HEK293 (cell line): ENCODE data around the gene SLC1A1.

ENCODE experiments used
- MYNN ChIP-seq: fragments of 450-650 bp; formaldehyde crosslinking; IDR thresholded peaks from 2 replicates; pipeline ENCODE4 v1.5.1; 2016; ENCODE audit warnings: missing biosample characterization, missing genetic modification characterization, borderline replicate concordance
- OSR2 ChIP-seq: fragments of 450-650 bp; formaldehyde crosslinking; IDR thresholded peaks from 2 replicates; pipeline ENCODE4 v1.5.1; 2016; ENCODE audit warnings: missing biosample characterization, missing genetic modification characterization
- SCRT2 ChIP-seq: fragments of 450-650 bp; formaldehyde crosslinking; IDR thresholded peaks from 2 replicates; pipeline ENCODE4 v1.5.1; 2016; ENCODE audit warnings: missing biosample characterization, missing genetic modification characterization
- ZBTB1 ChIP-seq: fragments of 450-650 bp; formaldehyde crosslinking; IDR thresholded peaks from 2 replicates; pipeline ENCODE4 v1.5.1; 2016; ENCODE audit warnings: missing biosample characterization, missing genetic modification characterization
- ZBTB48 ChIP-seq: fragments of 450-650 bp; formaldehyde crosslinking; IDR thresholded peaks from 2 replicates; pipeline ENCODE4 v1.5.1; 2016; ENCODE audit warnings: missing biosample characterization, missing genetic modification characterization
- ZNF214 ChIP-seq: fragments of 450-650 bp; formaldehyde crosslinking; IDR thresholded peaks from 2 replicates; pipeline ENCODE4 v1.5.1; 2017; ENCODE audit warnings: missing biosample characterization, mild to moderate bottlenecking, missing genetic modification characterization, borderline replicate concordance
- ZNF404 ChIP-seq: fragments of 450-650 bp; formaldehyde crosslinking; IDR thresholded peaks from 2 replicates; pipeline ENCODE4 v1.5.1; 2017; ENCODE audit warnings: missing biosample characterization, missing genetic modification characterization
- ZNF423 ChIP-seq: fragments of 450-650 bp; formaldehyde crosslinking; IDR thresholded peaks from 2 replicates; pipeline ENCODE4 v1.5.1; 2016; ENCODE audit warnings: missing biosample characterization, missing genetic modification characterization
- ZNF558 ChIP-seq: fragments of 450-650 bp; formaldehyde crosslinking; IDR thresholded peaks from 2 replicates; pipeline ENCODE4 v1.5.1; 2016; ENCODE audit warnings: missing biosample characterization, missing genetic modification characterization
- ZNF830 ChIP-seq: fragments of 450-650 bp; IDR thresholded peaks from 2 replicates; pipeline ENCODE4 v1.5.0; 2018; ENCODE audit warnings: missing biosample characterization, missing genetic modification characterization, low read depth, mild to moderate bottlenecking, moderate library complexity
- TF ChIP-seq, protein P1 (sequence below): fragments of 450-650 bp; formaldehyde crosslinking; IDR thresholded peaks from 2 replicates; pipeline ENCODE4 v1.5.1; 2016; ENCODE audit warnings: missing biosample characterization, missing genetic modification characterization

GRCh38 chr9:4588721-4589120, 98.5 kb downstream of the SLC1A1 start:
- TF ChIP-seq ZNF558 (tag by site-specific recombination): no peak
- TF ChIP-seq SCRT2 (tag by site-specific recombination): no peak
- no peak for TF ChIP-seq ZBTB1 (tag by site-specific recombination)
- no peak for TF ChIP-seq ZBTB48 (tag by site-specific recombination)
- TF ChIP-seq ZNF830 (tag by site-specific recombination): no peak
- TF ChIP-seq ZNF404: no peak
- TF ChIP-seq, protein P1, sequence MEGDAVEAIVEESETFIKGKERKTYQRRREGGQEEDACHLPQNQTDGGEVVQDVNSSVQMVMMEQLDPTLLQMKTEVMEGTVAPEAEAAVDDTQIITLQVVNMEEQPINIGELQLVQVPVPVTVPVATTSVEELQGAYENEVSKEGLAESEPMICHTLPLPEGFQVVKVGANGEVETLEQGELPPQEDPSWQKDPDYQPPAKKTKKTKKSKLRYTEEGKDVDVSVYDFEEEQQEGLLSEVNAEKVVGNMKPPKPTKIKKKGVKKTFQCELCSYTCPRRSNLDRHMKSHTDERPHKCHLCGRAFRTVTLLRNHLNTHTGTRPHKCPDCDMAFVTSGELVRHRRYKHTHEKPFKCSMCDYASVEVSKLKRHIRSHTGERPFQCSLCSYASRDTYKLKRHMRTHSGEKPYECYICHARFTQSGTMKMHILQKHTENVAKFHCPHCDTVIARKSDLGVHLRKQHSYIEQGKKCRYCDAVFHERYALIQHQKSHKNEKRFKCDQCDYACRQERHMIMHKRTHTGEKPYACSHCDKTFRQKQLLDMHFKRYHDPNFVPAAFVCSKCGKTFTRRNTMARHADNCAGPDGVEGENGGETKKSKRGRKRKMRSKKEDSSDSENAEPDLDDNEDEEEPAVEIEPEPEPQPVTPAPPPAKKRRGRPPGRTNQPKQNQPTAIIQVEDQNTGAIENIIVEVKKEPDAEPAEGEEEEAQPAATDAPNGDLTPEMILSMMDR: no peak
- no peak for TF ChIP-seq OSR2 (tag by site-specific recombination)
- TF ChIP-seq ZNF214 (tag by site-specific recombination): no peak
- no peak for TF ChIP-seq ZNF423
- TF ChIP-seq MYNN (tag by site-specific recombination): no peak
